Loucy (cell line): Measurements from ENCODE around the gene MCC.

Experiments
- EZH2phosphoT487 ChIP-seq: fragments of 200-600 bp; IDR thresholded peaks from 2 replicates; pipeline ENCODE4 v1.6.1; 2018; ENCODE audit warnings: antibody characterized with exemption, mild to moderate bottlenecking, moderate library complexity, borderline replicate concordance
- TF ChIP-seq, protein P1 (sequence below): fragments of 200-600 bp; sonication (generic); conservative IDR thresholded peaks from 2 replicates; pipeline ENCODE4 v1.5.1; 2014; ENCODE audit warnings: mild to moderate bottlenecking, antibody characterized with exemption, low read length

DNA sequence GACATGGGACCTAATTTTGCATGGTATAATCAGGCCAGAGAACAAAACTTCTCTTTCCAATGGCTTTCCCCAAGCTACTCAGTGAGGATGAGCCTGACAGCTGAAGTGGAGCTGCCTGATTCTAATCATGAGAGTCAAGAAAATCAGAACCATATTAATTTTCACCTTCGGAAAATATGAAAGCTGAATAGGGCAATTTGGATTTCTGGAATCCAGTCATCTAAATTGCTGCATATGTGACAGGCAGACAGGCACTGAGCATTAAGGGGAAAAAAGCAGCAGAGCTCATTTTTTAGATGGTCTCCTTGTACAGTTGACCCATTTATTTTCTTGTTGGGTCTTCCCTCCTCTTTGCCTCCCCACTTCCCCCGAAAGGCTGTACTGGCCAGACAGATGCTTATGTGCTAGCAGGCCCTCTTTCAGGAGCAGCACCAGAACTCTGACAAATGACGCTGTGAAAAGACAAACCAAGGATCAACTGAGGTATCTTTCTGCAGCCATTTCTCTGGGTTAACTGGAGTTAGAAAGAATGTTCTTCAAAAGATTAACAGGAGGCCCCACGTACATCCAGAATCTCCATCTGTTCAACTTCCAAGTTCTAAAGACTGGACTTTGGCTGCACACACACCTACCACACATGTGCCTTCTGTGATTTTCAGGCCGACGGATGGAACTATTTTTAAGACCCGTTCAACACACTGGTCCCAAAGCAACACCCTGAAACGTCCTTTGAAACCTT is 336.4 kb downstream of the MCC start:
- TF ChIP-seq, protein P1, sequence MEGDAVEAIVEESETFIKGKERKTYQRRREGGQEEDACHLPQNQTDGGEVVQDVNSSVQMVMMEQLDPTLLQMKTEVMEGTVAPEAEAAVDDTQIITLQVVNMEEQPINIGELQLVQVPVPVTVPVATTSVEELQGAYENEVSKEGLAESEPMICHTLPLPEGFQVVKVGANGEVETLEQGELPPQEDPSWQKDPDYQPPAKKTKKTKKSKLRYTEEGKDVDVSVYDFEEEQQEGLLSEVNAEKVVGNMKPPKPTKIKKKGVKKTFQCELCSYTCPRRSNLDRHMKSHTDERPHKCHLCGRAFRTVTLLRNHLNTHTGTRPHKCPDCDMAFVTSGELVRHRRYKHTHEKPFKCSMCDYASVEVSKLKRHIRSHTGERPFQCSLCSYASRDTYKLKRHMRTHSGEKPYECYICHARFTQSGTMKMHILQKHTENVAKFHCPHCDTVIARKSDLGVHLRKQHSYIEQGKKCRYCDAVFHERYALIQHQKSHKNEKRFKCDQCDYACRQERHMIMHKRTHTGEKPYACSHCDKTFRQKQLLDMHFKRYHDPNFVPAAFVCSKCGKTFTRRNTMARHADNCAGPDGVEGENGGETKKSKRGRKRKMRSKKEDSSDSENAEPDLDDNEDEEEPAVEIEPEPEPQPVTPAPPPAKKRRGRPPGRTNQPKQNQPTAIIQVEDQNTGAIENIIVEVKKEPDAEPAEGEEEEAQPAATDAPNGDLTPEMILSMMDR = no peak
- TF ChIP-seq EZH2phosphoT487 = no peak
